GM18907 (cell line): ENCODE results near the gene WWOX.

Experiments
- ATAC-seq: cut with Tn5 transposase; IDR thresholded peaks from one replicate; pipeline ENCODE4 v1.9.1; 2021; ENCODE audit warnings: mild to moderate bottlenecking, moderate library complexity; ENCODE audit not compliant: unreplicated experiment

The WWOX gene

DNA sequence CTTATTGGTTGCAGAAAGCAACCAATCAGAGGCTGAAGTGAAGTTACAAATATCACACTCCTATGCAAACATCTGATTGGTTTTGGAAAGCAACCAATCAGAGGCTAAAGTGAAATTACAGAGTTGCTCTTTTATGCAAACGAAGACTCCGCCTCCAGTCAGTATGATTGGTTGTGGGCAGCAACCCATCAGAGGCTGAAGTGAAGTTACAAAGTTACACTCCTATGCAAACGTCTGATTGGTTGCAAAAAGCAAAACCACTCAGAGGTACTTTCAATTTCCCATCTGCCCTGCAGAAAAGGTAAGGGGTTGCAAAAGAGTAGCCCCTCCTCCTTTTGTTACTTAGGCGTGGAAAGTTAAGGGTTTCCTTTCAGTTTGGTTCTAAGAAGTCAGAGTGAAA lies 803.8 kb downstream of the WWOX start:
- no peak for ATAC-seq

GRCh38 chr16:78903843-78904242 lies 804.4 kb downstream of the WWOX start:
- no peak for ATAC-seq

- ATAC-seq: no peak
These were observed 806.7 kb downstream of the WWOX start for GRCh38 chr16:78906135-78906534.

GRCh38 chr16:78909226-78909625 lies 809.8 kb downstream of the WWOX start:
- no peak for ATAC-seq

- ATAC-seq: no peak
These were observed 816.4 kb downstream of the WWOX start for GRCh38 chr16:78915811-78916345.

GRCh38 chr16:78916928-78917545 lies 817.6 kb downstream of the WWOX start:
- ATAC-seq: no peak

GRCh38 chr16:78918805-78919305 lies 819.4 kb downstream of the WWOX start:
- ATAC-seq: no peak

DNA sequence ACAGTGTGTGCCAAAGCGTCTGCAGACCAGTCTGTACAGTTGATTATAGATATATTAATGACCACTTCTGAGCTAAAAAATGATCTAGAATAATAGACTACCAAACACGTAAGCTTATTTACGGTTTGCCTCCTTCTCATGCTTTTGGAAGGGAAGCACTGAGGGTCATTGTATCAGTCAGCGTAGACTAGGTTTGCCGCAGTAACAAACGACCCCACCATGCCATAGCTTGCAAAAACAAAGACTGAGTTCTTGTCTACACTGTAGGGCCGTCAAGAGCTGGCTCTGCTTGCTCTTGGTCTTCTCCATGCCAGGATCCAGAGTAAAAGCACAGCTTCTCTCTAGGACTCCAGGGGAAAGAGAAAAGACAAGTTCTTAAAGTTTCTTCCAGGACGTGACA lies 820.4 kb downstream of the WWOX start:
- no peak for ATAC-seq

GRCh38 chr16:78920621-78921020 lies 821.2 kb downstream of the WWOX start:
- ATAC-seq: no peak

DNA sequence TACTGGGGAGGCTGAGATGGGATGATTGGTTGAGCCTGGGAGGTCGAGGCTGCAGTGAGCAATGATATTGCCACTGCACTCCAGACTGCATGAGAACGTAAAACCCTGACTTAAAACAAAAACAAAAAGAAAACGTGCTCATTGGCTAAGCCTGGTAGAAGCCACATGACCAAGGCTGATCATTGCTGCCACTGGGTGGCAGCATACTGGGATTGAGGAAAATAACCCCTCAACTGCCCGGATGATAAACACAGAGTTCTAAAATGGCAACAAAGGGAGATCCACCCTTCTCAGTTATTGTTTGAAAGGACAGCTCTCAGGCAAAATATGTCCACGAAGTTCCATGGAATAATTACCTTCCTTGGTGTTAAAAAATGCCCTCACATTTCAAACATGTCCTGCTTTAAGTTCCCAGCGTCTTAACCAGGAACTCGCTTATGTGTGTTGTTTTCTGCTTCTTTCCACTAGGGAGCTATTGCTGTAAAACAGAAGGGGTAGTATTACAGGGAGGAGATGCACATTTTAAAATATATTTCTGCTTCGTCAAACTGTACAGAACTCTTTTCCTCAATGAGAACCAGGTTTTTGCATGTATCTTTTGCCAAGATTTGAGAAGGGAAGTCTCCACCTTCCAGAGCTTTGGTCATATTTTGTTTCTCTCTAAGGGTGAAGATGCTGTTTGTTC lies 825.8 kb downstream of the WWOX start:
- ATAC-seq: no peak

GRCh38 chr16:78926723-78927210 lies 827.3 kb downstream of the WWOX start:
- no peak for ATAC-seq

GRCh38 chr16:78927766-78928165 lies 828.3 kb downstream of the WWOX start:
- ATAC-seq: no peak

GRCh38 chr16:78929841-78930240 lies 830.4 kb downstream of the WWOX start:
- no peak for ATAC-seq

DNA sequence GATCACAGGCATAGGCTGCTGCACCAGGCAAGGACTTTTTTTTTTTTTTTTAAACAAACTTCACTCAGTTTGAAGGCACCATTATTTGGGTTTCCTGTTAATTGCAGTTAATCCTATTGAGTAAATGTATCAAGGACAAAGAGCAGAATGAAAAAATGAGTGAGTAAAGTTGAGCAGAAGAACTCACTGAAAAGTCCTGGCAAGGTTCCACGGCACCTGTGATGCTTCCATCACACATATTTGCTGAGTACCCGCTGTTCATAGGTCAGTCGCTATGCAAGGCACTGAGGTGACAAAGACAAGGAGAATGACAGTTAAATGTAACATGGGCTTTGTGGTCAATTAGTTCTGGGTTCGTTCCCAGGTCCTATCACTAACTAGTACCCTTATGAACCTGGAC lies 831.1 kb downstream of the WWOX start:
- ATAC-seq: no peak

DNA sequence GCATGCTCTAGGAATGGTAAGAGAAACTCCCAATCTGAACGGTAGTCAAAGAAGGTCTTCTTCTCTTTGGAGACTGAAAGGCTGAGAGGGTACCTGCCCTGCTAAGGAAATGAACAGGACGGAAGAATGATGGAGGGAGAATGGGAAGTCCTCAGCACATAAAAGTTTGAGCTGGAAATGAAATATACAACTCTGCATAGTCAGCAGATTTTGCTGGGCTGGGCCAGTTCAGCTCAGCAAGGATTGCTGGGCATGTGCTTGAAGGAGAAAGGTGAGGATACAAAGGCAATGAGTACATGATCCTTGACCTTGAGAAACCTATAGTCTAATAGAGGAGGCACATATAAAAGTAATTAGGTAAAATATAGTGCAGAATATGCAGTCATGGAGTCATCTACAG lies 831.8 kb downstream of the WWOX start:
- no peak for ATAC-seq

DNA sequence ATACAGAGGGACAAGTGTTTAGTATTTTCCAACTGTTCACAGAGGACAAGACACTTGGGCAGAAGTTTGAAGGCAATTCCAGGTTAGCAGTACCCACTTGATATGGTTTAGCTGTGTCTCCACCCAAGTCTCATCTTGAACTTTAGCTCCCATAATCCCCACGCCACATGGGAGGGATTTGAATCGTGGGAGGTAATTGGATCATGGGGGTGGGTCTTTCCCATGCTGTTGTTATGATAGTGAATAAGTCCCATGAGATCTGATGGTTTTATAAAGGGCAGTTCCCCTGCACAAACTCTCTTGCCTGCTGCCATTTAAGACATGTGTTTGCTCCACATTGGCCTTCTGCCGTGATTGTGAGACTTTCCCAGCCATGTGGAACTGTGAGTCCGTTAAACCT lies 832.2 kb downstream of the WWOX start:
- ATAC-seq: no peak

GRCh38 chr16:78932355-78932943 lies 833.0 kb downstream of the WWOX start:
- ATAC-seq: no peak

GRCh38 chr16:78936060-78936459 lies 836.6 kb downstream of the WWOX start:
- ATAC-seq: no peak

DNA sequence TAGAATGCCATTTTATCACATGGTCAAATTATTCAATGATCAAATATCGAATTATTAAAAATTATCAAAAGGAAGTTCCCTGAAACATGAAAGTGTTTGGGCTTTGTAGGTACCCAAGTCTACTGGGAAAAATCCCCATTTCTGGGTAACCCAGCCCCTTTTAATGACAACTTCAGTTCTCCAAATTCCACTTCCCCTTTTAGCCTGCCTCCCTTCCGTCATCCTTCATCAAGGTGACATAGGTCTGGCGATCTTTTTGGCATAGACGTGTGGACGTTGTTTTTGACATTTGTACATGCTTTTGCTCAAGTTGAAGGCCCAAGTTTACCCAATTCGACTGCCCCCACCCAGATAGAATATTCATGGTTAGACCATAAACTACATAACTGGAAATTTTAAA lies 840.1 kb downstream of the WWOX start:
- no peak for ATAC-seq

- no peak for ATAC-seq
These were observed 843.3 kb downstream of the WWOX start for GRCh38 chr16:78942625-78943245.

GRCh38 chr16:78945336-78945735 lies 845.9 kb downstream of the WWOX start:
- ATAC-seq: no peak
